Measurements from ENCODE around the gene ZDHHC12.
"Not testable (repeated sequence)": the region's sequence is repeated elsewhere in the genome, so short reads cannot be mapped to it uniquely, and the experiment has no call there.

DNA sequence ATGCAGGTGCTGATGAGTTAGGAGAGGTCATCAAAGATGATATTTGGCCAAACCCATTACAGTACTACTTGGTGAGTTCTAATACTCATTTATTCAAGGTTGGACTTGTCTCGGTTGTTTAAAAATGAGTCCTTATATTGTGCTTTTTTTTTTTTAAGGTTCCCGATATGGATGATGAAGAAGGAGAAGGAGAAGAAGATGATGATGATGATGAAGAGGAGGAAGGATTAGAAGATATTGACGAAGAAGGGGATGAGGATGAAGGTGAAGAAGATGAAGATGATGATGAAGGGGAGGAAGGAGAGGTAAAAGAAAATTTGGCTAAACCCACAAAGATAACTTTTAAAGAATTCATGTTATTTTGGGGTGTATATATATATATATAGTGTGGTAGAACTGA lies 30.2 kb downstream of the ZDHHC12 start:
- not testable (repeated sequence) for TF ChIP-seq TBX3 (IDR thresholded peaks at IDR 0.05; ENCODE audit: borderline replicate concordance); ZNF556 (CRISPR knock-in tag; IDR thresholded peaks at IDR 0.05; ENCODE audit: borderline replicate concordance); ARHGAP35 (CRISPR knock-in tag; IDR thresholded peaks at IDR 0.05; ENCODE audit: borderline replicate concordance); JUND (CRISPR knock-in tag; IDR thresholded peaks at IDR 0.05); MXI1 (IDR thresholded peaks at IDR 0.05; ENCODE audit: borderline replicate concordance, low read depth, low read length); ZNF780A (CRISPR knock-in tag; IDR thresholded peaks at IDR 0.05)

Measured in HepG2 (cell line).